Loucy (cell line): ENCODE results near the gene CPEB2.

Experiments
- H2AFZ ChIP-seq: fragments of 200-600 bp; sonication (generic); 2 replicates; pipeline ENCODE4 v1.6.0; 2016; ENCODE audit warnings: antibody characterized with exemption, mild to moderate bottlenecking, low read length, moderate library complexity
- H3F3A ChIP-seq: fragments of 200-600 bp; 2 replicates; pipeline ENCODE4 v1.6.0; 2016; ENCODE audit warnings: antibody characterized with exemption, low read depth, mild to moderate bottlenecking
- H3K27me3 ChIP-seq: fragments of 200-600 bp; sonication (generic); 2 replicates; pipeline ENCODE4 v1.6.1; 2014; ENCODE audit warnings: low read length, mild to moderate bottlenecking; ENCODE audit not compliant: insufficient read depth, poor library complexity, severe bottlenecking
- H3K36me3 ChIP-seq: fragments of 200-600 bp; sonication (generic); 2 replicates; pipeline ENCODE4 v1.6.1; 2016; ENCODE audit warnings: low read length; ENCODE audit not compliant: insufficient read depth
- H3K4me1 ChIP-seq: fragments of 200-600 bp; sonication (generic); 2 replicates; pipeline ENCODE4 v1.5.1; 2014; ENCODE audit warnings: low read length, mild to moderate bottlenecking; ENCODE audit not compliant: insufficient read depth, poor library complexity, severe bottlenecking
- H3K4me2 ChIP-seq: fragments of 200-600 bp; sonication (generic); 2 replicates; pipeline ENCODE4 v1.6.0; 2014; ENCODE audit warnings: antibody characterized with exemption, low read length, low read depth, mild to moderate bottlenecking; ENCODE audit not compliant: poor library complexity, severe bottlenecking
- H3K4me3 ChIP-seq: fragments of 200-600 bp; sonication (generic); 2 replicates; pipeline ENCODE4 v1.5.1; 2014; ENCODE audit warnings: low read length, mild to moderate bottlenecking, mixed read lengths; ENCODE audit not compliant: poor library complexity, severe bottlenecking
- H3K79me2 ChIP-seq: fragments of 200-600 bp; sonication (generic); 2 replicates; pipeline ENCODE4 v1.6.1; 2014; ENCODE audit warnings: low read length; ENCODE audit not compliant: insufficient read depth
- H3K9ac ChIP-seq: fragments of 200-600 bp; sonication (generic); 2 replicates; pipeline ENCODE4 v1.6.0; 2014; ENCODE audit warnings: mild to moderate bottlenecking, low read depth, low read length, moderate library complexity; ENCODE audit not compliant: poor library complexity, severe bottlenecking
- H3K9me2 ChIP-seq: fragments of 200-600 bp; sonication (generic); replicated peaks from 2 replicates; pipeline ENCODE4 v1.6.1; 2016; ENCODE audit warnings: low read depth, low read length, mixed read lengths
- H3K9me3 ChIP-seq: fragments of 200-600 bp; sonication (generic); 2 replicates; pipeline ENCODE4 v1.6.1; 2014; ENCODE audit warnings: mild to moderate bottlenecking, antibody characterized with exemption, low read length, low read depth; ENCODE audit not compliant: insufficient read depth
- H4K20me1 ChIP-seq: fragments of 200-600 bp; sonication (generic); 2 replicates; pipeline ENCODE4 v1.6.0; 2014; ENCODE audit warnings: antibody characterized with exemption, low read length, mild to moderate bottlenecking; ENCODE audit not compliant: insufficient read depth, poor library complexity, severe bottlenecking
- CTCF ChIP-seq: fragments of 200-600 bp; sonication (generic); conservative IDR thresholded peaks from 2 replicates; pipeline ENCODE4 v1.5.1; 2014; ENCODE audit warnings: mild to moderate bottlenecking, antibody characterized with exemption, low read length
- EZH2phosphoT487 ChIP-seq: fragments of 200-600 bp; IDR thresholded peaks from 2 replicates; pipeline ENCODE4 v1.6.1; 2018; ENCODE audit warnings: antibody characterized with exemption, mild to moderate bottlenecking, moderate library complexity, borderline replicate concordance

Gene CPEB2

GRCh38 chr4:15031993-15032675 is 29.9 kb downstream of the CPEB2 start:
- Histone ChIP-seq H3K4me1 (no peaks in the 10 kb centered on the region), H3K79me2 (no peaks in the 10 kb centered on the region)

DNA sequence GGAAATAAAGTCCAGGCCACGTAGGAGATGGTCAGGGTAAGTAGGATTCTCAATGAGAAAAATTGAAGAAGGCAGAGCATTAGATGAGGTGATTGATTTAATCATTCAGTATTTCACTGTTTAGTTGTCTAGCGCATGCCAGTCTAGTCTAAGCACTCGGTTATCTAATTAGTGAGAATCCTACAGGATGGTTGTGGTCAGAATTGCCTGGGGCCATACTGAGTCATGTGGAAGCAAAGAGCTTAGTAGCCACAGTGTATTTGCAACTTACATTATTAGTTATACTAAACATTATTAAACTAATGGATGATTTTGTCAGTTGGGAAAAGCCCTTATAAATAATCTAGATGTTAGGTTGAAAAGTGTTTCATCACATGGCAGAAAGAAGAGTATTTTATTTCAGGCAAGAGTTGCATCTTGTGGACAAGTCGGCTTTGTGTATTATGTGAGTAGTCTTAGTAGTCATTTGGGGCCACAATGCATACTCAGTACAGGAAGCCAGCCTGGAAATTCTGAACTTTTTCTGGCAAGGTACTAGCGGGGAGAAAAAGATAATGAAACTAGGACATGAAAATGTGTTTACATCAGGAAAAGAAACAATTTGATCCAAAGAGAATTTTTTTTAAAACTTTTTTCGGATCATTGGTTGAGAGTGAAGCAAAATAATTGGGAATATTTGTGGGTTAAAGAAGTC is 31.9 kb downstream of the CPEB2 start:
- no peaks in the 10 kb centered on the region for H3K9me2 ChIP-seq
- no peaks in the 10 kb centered on the region for H3K4me1 ChIP-seq
- TF ChIP-seq EZH2phosphoT487: no peak
- no peak for TF ChIP-seq CTCF
- H4K20me1 ChIP-seq: no peaks in the 10 kb centered on the region
- H3K9ac ChIP-seq: no peak overlapping the region
- no peak overlapping the region for H3K4me3 ChIP-seq
- no peaks in the 10 kb centered on the region for H3F3A ChIP-seq
- no peak overlapping the region for H3K4me2 ChIP-seq
- peaks cover 25% of the 10 kb centered on the region for H3K36me3 ChIP-seq
- no peaks in the 10 kb centered on the region for H3K79me2 ChIP-seq
- no peak overlapping the region for H2AFZ ChIP-seq
- H3K27me3 ChIP-seq: no peaks in the 10 kb centered on the region
- H3K9me3 ChIP-seq: no peaks in the 10 kb centered on the region

More at GRCh38 chr4:15031993-15032675, 29.9 kb downstream of the CPEB2 start:
- H3K9ac ChIP-seq: no peak overlapping the region
- H3K27me3 ChIP-seq: no peaks in the 10 kb centered on the region
- no peak overlapping the region for H3K4me3 ChIP-seq
- H2AFZ ChIP-seq: no peak overlapping the region
- TF ChIP-seq CTCF: no peak
- no peak for TF ChIP-seq EZH2phosphoT487
- H3K4me2 ChIP-seq: no peak overlapping the region
- H3K9me3 ChIP-seq: no peaks in the 10 kb centered on the region
- no peaks in the 10 kb centered on the region for H3K9me2 ChIP-seq
- H4K20me1 ChIP-seq: no peaks in the 10 kb centered on the region
- H3K36me3 ChIP-seq: peaks cover 41% of the 10 kb centered on the region
- H3F3A ChIP-seq: no peaks in the 10 kb centered on the region

GRCh38 chr4:15035159-15035558 is 32.9 kb downstream of the CPEB2 start:
- no peaks in the 10 kb centered on the region for H3K9me3 ChIP-seq
- H3K36me3 ChIP-seq: peaks cover 25% of the 10 kb centered on the region
- H3F3A ChIP-seq: no peaks in the 10 kb centered on the region
- no peak overlapping the region for H2AFZ ChIP-seq
- H3K9me2 ChIP-seq: no peaks in the 10 kb centered on the region
- no peaks in the 10 kb centered on the region for H3K4me1 ChIP-seq
- H3K4me3 ChIP-seq: no peak overlapping the region
- no peak overlapping the region for H3K4me2 ChIP-seq
- H4K20me1 ChIP-seq: no peaks in the 10 kb centered on the region
- no peaks in the 10 kb centered on the region for H3K79me2 ChIP-seq
- H3K27me3 ChIP-seq: no peaks in the 10 kb centered on the region
- TF ChIP-seq CTCF: no peak
- TF ChIP-seq EZH2phosphoT487: no peak
- no peak overlapping the region for H3K9ac ChIP-seq
